Hepatocyte (in vitro differentiated cells): ENCODE results near the gene CARS2. TPM values are rescaled to one million over a fixed set of nuclear protein-coding genes. Genes with fewer than 3 reads are reported as not detected.

ENCODE experiments used
- DNase-seq: peaks from one replicate; pipeline ENCODE4 v3.0.0-alpha.2; 2016; ENCODE audit warnings: low spot score
- H2AFZ ChIP-seq: fragments of 200-600 bp; sonication (generic); 2 replicates; pipeline ENCODE4 v1.6.0; 2016; ENCODE audit warnings: antibody characterized with exemption, mild to moderate bottlenecking
- H3K27ac ChIP-seq: fragments of 200-600 bp; sonication (generic); 2 replicates; pipeline ENCODE4 v1.5.1; 2016; ENCODE audit warnings: mild to moderate bottlenecking
- H3K27me3 ChIP-seq: fragments of 200-600 bp; sonication (generic); 2 replicates; pipeline ENCODE4 v1.6.1; 2016
- H3K36me3 ChIP-seq: fragments of 200-600 bp; sonication (generic); replicated peaks from 2 replicates; pipeline ENCODE4 v1.5.1; 2016; ENCODE audit warnings: low read depth; ENCODE audit not compliant: insufficient read depth
- H3K4me1 ChIP-seq: fragments of 200-600 bp; sonication (generic); 2 replicates; pipeline ENCODE4 v1.5.1; 2016; ENCODE audit warnings: mild to moderate bottlenecking, moderate library complexity; ENCODE audit not compliant: insufficient read depth
- H3K4me2 ChIP-seq: fragments of 200-600 bp; sonication (generic); 2 replicates; pipeline ENCODE4 v1.6.0; 2016
- H3K4me3 ChIP-seq: fragments of 200-600 bp; sonication (generic); 2 replicates; pipeline ENCODE4 v1.5.1; 2016; ENCODE audit warnings: mild to moderate bottlenecking
- H3K79me2 ChIP-seq: fragments of 200-600 bp; sonication (generic); 2 replicates; pipeline ENCODE4 v1.6.0; 2017; ENCODE audit warnings: mild to moderate bottlenecking
- H3K9me2 ChIP-seq: fragments of 200-600 bp; sonication (generic); replicated peaks from 2 replicates; pipeline ENCODE4 v1.6.0; 2017; ENCODE audit warnings: mild to moderate bottlenecking; ENCODE audit not compliant: insufficient read depth
- H3K9me3 ChIP-seq: fragments of 200-600 bp; sonication (generic); 2 replicates; pipeline ENCODE4 v1.5.1; 2016; ENCODE audit warnings: low read depth, mild to moderate bottlenecking
- H4K20me1 ChIP-seq: fragments of 200-600 bp; sonication (generic); 2 replicates; pipeline ENCODE4 v1.6.0; 2016; ENCODE audit warnings: mild to moderate bottlenecking; ENCODE audit not compliant: insufficient read depth, poor library complexity, severe bottlenecking
- CTCF ChIP-seq: fragments of 200-600 bp; sonication (generic); IDR thresholded peaks from 2 replicates; pipeline ENCODE4 v1.5.1; 2016; ENCODE audit warnings: antibody characterized with exemption, mild to moderate bottlenecking; ENCODE audit not compliant: poor library complexity
- EZH2 ChIP-seq: fragments of 200-600 bp; sonication (generic); IDR thresholded peaks from 2 replicates; pipeline ENCODE4 v1.6.1; 2016; ENCODE audit warnings: antibody characterized with exemption, mild to moderate bottlenecking, borderline replicate concordance
- EZH2phosphoT487 ChIP-seq: fragments of 200-600 bp; sonication (generic); IDR thresholded peaks from one replicate; pipeline ENCODE4 v1.6.1; 2018; ENCODE audit warnings: antibody characterized with exemption, mild to moderate bottlenecking, low read depth, moderate library complexity; ENCODE audit not compliant: unreplicated experiment, severe bottlenecking
- WGBS: methylation state at CpG from one replicate; pipeline ENCODE4 v1.1.6; 2016; ENCODE audit warnings: low lambda C conversion rate; ENCODE audit errors: missing lambda C conversion rate; 5-methylcytosine and 5-hydroxymethylcytosine counted together
- polyA plus RNA-seq: library from polyadenylated mRNA; unstranded; fragments of >200 nt; fragmentation: Nextera tagmentation; extraction: Ambion mirVana; gene quantifications from 2 replicates; pipeline ENCODE4 v1.2.1, GENCODE V29; 2016
- total RNA-seq: library from RNA; depleted of rRNA; stranded (reverse); fragments of >200 nt; gene quantifications from 2 replicates; pipeline ENCODE4 v1.2.3, GENCODE V29; 2014

The CARS2 gene
- total and polyA plus RNA-seq, 2 experiments from 2014 or later: 72.9 to 105 TPM

DNA sequence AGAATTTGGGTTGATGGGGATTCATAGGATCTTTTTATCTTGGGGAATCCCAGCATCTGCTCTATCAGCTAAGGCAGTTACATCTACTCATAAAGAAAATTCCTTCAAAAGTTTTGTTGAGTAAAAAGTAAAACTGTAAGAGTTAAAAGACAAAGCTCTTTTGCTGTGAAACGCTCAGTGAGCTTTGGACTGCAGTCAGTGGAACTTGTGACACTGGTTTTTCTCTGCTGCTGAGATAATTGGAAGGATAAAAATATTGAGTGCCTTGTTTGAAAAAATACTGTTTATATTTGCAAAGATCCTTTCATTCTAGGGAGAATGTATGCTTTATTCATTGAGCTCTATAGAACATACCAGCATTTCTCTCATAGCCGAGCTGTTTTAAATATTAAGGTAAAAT is 85.3 kb downstream of the CARS2 start:
- no peaks in the 10 kb centered on the region for H3K27me3 ChIP-seq
- H3K36me3 ChIP-seq: no peaks in the 10 kb centered on the region
- H3K4me3 ChIP-seq: no peak overlapping the region
- H3K4me1 ChIP-seq: peaks cover 37% of the 10 kb centered on the region
- TF ChIP-seq CTCF (no peak), EZH2 (no peak), EZH2phosphoT487 (no peak)
- H2AFZ ChIP-seq: no peak overlapping the region
- peaks cover 98% of the 10 kb centered on the region for H3K79me2 ChIP-seq
- H3K27ac ChIP-seq: peak overlapping the region; percentile 27
- H3K4me2 ChIP-seq: no peak overlapping the region
- peaks cover 64% of the 10 kb centered on the region for H4K20me1 ChIP-seq
- no peak for DNase-seq
- H3K9me3 ChIP-seq: no peaks in the 10 kb centered on the region
- H3K9me2 ChIP-seq: no peaks in the 10 kb centered on the region
- WGBS: 61% methylated on average over 2 of the region's 2 CpGs

DNA sequence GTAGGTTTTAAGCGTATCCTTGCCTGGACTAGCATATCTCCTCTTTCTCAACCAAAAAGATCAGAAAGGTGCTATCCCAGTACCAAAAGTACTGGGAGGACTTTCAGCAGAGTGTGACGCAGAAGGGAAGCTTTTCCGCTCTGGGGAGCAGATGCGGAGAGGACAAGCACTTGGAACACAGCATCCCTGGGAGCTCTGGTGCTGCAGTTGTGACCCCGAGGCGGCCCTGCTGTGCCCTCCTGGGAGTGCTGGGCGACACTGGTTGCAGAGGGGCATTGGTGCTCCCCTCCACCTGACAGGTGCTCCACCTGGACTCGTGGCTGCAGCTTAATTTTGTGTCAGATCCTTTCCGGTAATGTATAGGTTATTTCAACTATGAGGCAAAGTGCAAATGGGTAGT is 87.1 kb downstream of the CARS2 start:
- no peaks in the 10 kb centered on the region for H3K9me3 ChIP-seq
- peak overlapping the region; percentile 94 for H3K27ac ChIP-seq
- no peak for DNase-seq
- H4K20me1 ChIP-seq: peaks cover 54% of the 10 kb centered on the region
- no peaks in the 10 kb centered on the region for H3K27me3 ChIP-seq
- peaks cover 33% of the 10 kb centered on the region for H3K4me1 ChIP-seq
- no peak overlapping the region for H3K4me2 ChIP-seq
- peaks cover 80% of the 10 kb centered on the region for H3K79me2 ChIP-seq
- no peaks in the 10 kb centered on the region for H3K9me2 ChIP-seq
- H3K4me3 ChIP-seq: no peak overlapping the region
- TF ChIP-seq EZH2phosphoT487 (no peak), EZH2 (no peak), CTCF (no peak)
- no peak overlapping the region for H2AFZ ChIP-seq
- H3K36me3 ChIP-seq: no peaks in the 10 kb centered on the region
- 95% methylated on average over 9 of the region's 9 CpGs for WGBS

DNA sequence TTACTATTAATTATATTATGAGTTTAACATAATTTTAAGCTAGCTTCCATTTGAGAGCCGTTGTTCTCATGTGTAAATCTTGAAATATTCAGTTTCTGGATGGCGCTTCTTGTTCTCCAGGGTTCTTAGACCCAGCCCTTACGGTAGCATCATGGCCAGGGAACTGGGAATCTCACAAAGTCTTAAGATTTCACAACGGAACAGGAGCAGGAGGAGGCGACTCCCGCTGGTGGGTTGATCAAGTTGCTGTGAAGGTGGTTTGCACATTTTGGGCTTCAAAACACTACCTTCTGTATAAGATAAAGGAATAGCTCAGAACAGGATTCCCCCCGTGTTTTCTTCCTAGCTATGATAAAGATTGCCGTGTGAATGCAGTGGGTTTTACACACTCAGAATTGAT is 87.7 kb downstream of the CARS2 start:
- H3K4me2 ChIP-seq: peak overlapping the region; percentile 96

More for the DNA sequence above, 87.7 kb downstream of the CARS2 start:
- Histone ChIP-seq H3K36me3 (no peaks in the 10 kb centered on the region), H3K9me2 (no peaks in the 10 kb centered on the region), H3K9me3 (no peaks in the 10 kb centered on the region), H3K27me3 (no peaks in the 10 kb centered on the region), H3K4me1 (peaks cover 33% of the 10 kb centered on the region), H2AFZ (no peak overlapping the region), H3K4me3 (no peak overlapping the region), H4K20me1 (peaks cover 54% of the 10 kb centered on the region), H3K79me2 (peaks cover 74% of the 10 kb centered on the region), H3K27ac (peak overlapping the region; percentile 94)
- 81% methylated on average over 8 of the region's 8 CpGs for WGBS
- no peak for DNase-seq
- TF ChIP-seq CTCF (no peak), EZH2phosphoT487 (no peak), EZH2 (no peak)
